Thyroid gland (tissue), 4 donors: Measurements from ENCODE around the gene CUEDC1. TPM values are rescaled to one million over a fixed set of nuclear protein-coding genes. Genes with fewer than 3 reads are reported as not detected.

Experiments
- DNase-seq, 2 donors: peaks; one replicate each; pipeline ENCODE4 v3.0.0-alpha.2; 2019
- H3K27ac ChIP-seq, 3 donors: fragments of 200-600 bp; sonication (generic); 1 replicate in 2 of 3; 2 replicates in 1 of 3; pipeline ENCODE4 v1.5.1; 2016 to 2019; ENCODE audit warnings: mild to moderate bottlenecking in 1 of 3, moderate library complexity in 1 of 3
- H3K27me3 ChIP-seq: fragments of 200-600 bp; sonication (generic); one replicate; pipeline ENCODE4 v1.5.1; 2019
- H3K36me3 ChIP-seq, 2 donors: fragments of 200-600 bp; sonication (generic); one replicate each; pipeline ENCODE4 v1.5.1; 2016 to 2019
- H3K4me1 ChIP-seq, 2 donors: fragments of 200-600 bp; sonication (generic); one replicate each; pipeline ENCODE4 v1.5.1; 2017 to 2019
- H3K4me3 ChIP-seq, 3 donors: fragments of 200-600 bp; sonication (generic); replicated peaks in 1 of 3; 1 replicate in 2 of 3; 2 replicates in 1 of 3; pipeline ENCODE4 v1.5.1; 2016; ENCODE audit warnings: mild to moderate bottlenecking in 1 of 3
- H3K9me3 ChIP-seq: fragments of 200-600 bp; sonication (generic); one replicate; pipeline ENCODE4 v1.5.1; 2017
- CTCF ChIP-seq, 6 experiments: fragments of 200-600 bp in 3 of 6; fragments of 450-650 bp in 3 of 6; sonication (generic) in 3 of 6; IDR thresholded peaks; one replicate each; pipeline ENCODE4 v1.5.1; 2016 to 2019; ENCODE audit warnings: antibody characterized with exemption in 6 of 6, mild to moderate bottlenecking in 2 of 6, inconsistent platforms in 1 of 6, moderate library complexity in 1 of 6
- POLR2A ChIP-seq, 2 donors: fragments of 450-650 bp; IDR thresholded peaks; one replicate each; pipeline ENCODE4 v1.6.1; 2017; ENCODE audit warnings: antibody characterized with exemption in 2 of 2, mild to moderate bottlenecking in 2 of 2, moderate library complexity in 1 of 2
- WGBS, 2 donors: methylation state at CpG; one replicate each; pipeline ENCODE4 v1.1.5; 2017; 5-methylcytosine and 5-hydroxymethylcytosine counted together
- intact Hi-C: fragments of 100-400 bp; cut with DNase I; formaldehyde crosslinking; loops from one replicate; pipeline ENCODE4 v1.15.1; 2023
- total RNA-seq, 4 donors: library from RNA; depleted of rRNA; stranded (reverse); fragments of >200 nt; gene quantifications; one replicate each; pipeline ENCODE4 v1.2.3, GENCODE V29; 2016

The CUEDC1 gene
- total RNA-seq, 4 donors from 2014 or later, result 25.6 to 32.3 (median 29.9) TPM

DNA sequence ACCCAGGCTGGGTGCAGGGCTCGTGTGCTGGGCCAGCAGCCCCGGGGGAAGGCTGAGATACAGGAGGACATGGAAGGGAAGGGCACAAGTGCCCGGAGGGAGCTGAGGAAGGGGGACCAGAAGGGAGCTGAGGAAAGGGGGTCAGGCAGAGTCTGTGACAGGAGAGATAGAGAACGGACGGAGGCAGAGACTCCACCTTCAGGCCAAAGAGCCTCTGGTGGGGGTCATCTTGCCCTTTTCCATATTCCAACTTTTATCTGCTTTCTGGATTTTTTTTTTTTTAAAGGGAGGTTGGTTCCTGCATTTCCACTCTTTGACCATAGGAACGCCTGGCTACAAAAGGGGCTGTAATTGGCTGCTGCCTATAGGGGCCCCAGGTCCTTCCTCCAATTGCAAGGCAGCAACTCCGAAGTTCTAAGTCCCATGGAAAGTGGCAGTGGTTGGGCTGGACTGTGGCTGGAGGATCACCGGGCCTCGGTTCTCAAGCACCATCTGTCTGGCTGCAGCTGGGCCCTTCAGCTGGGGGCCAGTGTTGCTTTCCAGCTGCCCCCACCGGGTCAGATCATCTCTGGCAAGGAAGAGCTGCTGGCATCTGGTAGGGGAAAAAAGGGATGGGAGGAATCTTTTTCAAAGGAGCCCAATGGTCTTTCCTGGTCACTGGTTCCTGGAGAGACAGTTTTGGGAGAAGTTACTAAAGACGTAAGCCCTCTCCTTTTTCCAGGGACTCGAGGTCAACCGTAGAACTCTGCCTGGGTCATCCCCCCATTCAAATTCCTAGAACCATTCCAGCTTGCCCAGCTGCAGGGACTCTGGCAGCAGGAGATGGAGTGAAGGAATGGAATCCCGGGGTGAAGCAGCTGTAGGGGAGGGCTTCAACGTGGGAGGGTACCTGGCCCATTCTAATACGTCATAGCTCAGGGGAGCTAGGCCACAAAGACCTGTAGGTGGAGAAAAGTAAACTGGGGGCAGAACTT, 92.2 kb downstream of the CUEDC1 start:
- 81 to 84% methylated on average over 16 of the region's 16 CpGs for WGBS, 2 donors
- Histone ChIP-seq H3K4me3 (no peak overlapping the region), H3K27ac (peak overlapping the region in 1 of 3 donors; percentile 85), H3K4me1 (peaks cover 20 to 30% of the 10 kb centered on the region in 2 donors), H3K36me3 (no peaks in the 10 kb centered on the region), H3K27me3 (no peaks in the 10 kb centered on the region), H3K9me3 (no peaks in the 10 kb centered on the region)
- TF ChIP-seq POLR2A (IDR thresholded peaks at IDR 0.05) (no peak), CTCF (IDR thresholded peaks at IDR 0.05) (no peak)
- intact Hi-C loops, result no loop called here
- DNase-seq, result no peak

GRCh38 chr17:57861790-57862693, 93.2 kb downstream of the CUEDC1 start:
- H3K27ac ChIP-seq, result peak overlapping the region; percentile 21 to 85 (median 79)
- H3K27me3 ChIP-seq, result no peaks in the 10 kb centered on the region
- TF ChIP-seq CTCF (IDR thresholded peaks at IDR 0.05) (no peak), POLR2A (IDR thresholded peaks at IDR 0.05) (peak in 1 of 2 donors; percentile 43)
- no peaks in the 10 kb centered on the region for H3K36me3 ChIP-seq
- intact Hi-C loops, result no loop called here
- H3K4me1 ChIP-seq, result peaks cover 20 to 28% of the 10 kb centered on the region in 2 donors
- H3K4me3 ChIP-seq, result peak overlapping the region in 1 of 3 donors; percentile 49
- no peaks in the 10 kb centered on the region for H3K9me3 ChIP-seq
- peak; percentile 79 to 83 for DNase-seq
- 19 to 28% methylated on average over 16 to 19 of the region's 58 CpGs for WGBS, 2 donors

DNA sequence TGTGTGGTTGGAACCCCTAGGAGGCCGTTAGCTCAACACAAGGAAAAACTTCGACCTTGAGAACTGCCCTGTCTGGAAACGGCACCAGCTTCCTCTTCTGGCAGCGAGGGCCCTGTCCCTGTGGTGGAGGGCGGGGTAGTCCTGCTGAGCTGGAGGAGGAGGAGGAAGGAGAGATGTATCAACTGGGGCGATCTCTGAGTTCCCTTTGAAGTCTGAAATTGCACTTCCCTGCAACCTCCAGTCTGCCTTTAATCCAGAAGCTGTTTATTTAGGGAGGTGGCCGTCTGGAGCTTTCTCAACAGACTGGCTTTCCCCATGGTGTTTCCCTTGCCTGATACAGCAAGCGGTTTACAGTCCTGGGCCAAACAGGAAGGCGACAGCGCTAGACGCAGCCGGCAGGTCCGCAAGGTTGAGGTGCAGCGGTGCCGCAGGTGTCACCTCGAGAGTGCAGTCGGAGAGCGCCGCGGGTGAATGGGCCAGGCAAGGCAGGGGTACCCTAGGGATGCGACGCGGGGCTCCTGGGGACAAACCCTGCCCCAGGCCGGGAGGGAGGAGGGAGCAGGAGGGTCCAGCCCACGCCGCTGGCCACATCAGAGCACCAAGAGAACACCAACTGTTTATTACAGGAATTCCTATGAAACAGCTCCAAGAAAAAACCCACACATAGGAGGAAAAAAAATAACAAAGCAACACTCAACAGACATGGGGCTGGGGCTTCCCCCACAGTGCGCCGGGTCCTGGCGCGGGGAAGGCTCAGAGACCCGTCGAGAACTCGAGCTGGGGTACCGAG, 94.0 kb downstream of the CUEDC1 start:
- 5 to 6% methylated on average over 21 to 34 of the region's 34 CpGs for WGBS, 2 donors
- Histone ChIP-seq H3K27ac (peak overlapping the region; percentile 21 to 85 (median 79)), H3K27me3 (no peaks in the 10 kb centered on the region), H3K36me3 (no peaks in the 10 kb centered on the region), H3K4me3 (peak overlapping the region in 2 of 3 donors; percentile 11 to 49), H3K9me3 (no peaks in the 10 kb centered on the region), H3K4me1 (peaks cover 20 to 28% of the 10 kb centered on the region in 2 donors)
- TF ChIP-seq POLR2A (IDR thresholded peaks at IDR 0.05), result no peak
- no peak for TF ChIP-seq CTCF (IDR thresholded peaks at IDR 0.05)
- intact Hi-C loops, result no loop called here
- peak; percentile 64 to 66 for DNase-seq

DNA sequence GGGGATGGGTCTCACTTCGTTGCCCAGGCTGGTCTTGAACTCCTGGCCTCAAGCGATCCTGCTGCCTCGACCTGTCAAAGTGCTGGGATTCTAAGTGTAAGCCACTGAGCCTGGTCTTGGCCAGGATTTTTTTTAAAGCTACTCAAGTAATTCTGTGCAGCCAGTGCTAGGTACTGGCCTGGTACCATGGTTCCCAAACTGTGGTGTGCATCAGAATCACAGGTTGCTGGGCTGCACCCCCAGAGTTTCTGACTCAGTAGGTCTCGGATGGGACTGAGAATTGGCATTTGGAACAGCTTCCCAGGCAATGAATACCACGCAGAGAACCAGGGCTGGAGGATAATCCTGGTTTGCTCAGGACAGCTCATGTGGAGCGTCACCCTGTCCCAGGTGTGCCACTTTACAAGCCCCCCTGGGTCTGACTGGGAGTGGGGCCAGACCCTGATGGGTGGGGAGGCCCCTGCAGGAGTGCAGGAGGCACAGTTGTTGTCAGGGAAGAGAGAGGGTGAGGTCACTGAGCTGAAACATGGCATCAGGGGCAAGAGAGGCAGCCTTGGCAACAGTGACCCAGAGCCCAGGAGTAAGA, 94.7 kb downstream of the CUEDC1 start:
- TF ChIP-seq POLR2A (IDR thresholded peaks at IDR 0.05), result no peak
- no peak for TF ChIP-seq CTCF (IDR thresholded peaks at IDR 0.05)
- WGBS, 2 donors, result 67 to 74% methylated on average over 4 to 5 of the region's 6 CpGs
- intact Hi-C loops, result no loop called here
- Histone ChIP-seq H3K27me3 (no peaks in the 10 kb centered on the region), H3K9me3 (no peaks in the 10 kb centered on the region), H3K27ac (peak overlapping the region in 2 of 3 donors; percentile 21 to 85), H3K4me1 (peaks cover 20 to 28% of the 10 kb centered on the region in 2 donors), H3K4me3 (no peak overlapping the region), H3K36me3 (no peaks in the 10 kb centered on the region)
- no peak for DNase-seq
